HG02852 (cell line): ENCODE data around the gene C19orf44.

Source experiments
- ATAC-seq: cut with Tn5 transposase; IDR thresholded peaks from one replicate; pipeline ENCODE4 v1.9.1; 2021; ENCODE audit warnings: mild to moderate bottlenecking, moderate library complexity; ENCODE audit not compliant: unreplicated experiment

Gene C19orf44

DNA sequence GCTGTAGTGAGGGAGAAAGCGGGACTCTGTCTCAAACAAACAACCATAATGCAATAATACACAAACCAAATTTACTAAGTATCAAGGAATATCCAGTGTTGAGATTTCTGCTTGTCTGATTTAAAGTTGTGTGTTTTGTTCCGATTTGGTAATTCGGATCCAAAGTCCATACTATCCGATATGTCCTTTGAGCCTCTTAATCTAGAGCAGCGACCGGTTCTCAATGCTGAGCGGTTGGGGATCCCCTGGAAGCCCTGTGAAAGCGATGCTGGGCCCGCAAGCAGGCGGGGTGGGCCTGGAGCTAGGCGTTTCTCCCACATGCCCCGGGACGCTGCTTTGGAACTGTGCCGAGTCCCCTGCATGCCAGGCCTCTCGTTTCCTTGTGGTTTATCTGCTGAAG is 20.2 kb downstream of the C19orf44 start:
- ATAC-seq: no peak

DNA sequence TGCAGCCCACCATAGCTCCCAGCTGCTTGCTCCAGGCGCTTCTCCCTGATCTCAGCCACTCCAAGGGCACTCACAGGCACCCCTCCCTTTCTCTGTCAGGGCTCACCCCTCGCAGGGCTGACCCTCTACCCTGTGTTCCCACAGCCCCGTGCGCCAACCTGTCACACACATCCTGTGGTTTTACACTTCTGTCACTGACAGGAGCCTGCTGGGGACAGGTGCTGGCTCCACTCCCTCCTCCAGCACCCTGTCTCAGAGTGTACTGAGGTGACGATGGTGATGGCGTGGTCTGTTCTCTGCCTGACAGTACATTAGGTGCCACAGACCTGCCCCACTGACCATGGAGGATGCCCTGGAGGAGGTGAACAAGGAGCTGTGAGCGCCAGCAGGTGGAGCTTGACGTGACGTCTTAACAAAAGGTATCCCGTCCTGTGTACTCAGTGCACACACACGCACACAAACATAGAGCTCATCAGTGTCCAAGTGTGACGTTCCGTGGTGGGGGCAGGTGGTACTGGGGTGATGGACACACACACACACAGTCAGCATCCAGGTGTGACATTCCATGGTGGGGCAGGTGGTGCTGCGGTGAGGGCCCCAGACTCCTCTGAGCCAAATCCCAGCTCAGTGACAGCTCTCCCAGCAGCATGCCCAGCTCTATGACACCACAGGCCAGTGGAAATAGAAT is 20.9 kb downstream of the C19orf44 start:
- no peak for ATAC-seq

DNA sequence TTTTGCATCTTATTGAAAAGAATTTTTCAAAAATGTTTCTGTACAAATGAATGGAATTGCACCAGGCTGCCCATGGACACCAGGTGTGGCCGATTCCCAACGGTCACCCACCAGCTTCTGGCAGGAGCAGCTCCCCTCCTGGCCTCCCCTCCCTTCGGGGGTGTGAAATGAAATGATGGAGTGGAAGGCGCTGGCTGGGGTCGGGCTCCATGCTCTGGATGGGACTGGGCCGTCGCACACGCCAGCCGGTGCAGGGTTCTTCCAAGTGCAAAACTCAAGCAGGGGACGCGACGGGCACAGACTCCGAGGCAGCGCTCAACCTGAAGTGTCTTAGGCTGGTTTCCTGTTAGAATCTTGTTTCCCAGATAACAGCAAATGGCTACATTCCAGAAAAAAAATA is 21.9 kb downstream of the C19orf44 start:
- no peak for ATAC-seq

DNA sequence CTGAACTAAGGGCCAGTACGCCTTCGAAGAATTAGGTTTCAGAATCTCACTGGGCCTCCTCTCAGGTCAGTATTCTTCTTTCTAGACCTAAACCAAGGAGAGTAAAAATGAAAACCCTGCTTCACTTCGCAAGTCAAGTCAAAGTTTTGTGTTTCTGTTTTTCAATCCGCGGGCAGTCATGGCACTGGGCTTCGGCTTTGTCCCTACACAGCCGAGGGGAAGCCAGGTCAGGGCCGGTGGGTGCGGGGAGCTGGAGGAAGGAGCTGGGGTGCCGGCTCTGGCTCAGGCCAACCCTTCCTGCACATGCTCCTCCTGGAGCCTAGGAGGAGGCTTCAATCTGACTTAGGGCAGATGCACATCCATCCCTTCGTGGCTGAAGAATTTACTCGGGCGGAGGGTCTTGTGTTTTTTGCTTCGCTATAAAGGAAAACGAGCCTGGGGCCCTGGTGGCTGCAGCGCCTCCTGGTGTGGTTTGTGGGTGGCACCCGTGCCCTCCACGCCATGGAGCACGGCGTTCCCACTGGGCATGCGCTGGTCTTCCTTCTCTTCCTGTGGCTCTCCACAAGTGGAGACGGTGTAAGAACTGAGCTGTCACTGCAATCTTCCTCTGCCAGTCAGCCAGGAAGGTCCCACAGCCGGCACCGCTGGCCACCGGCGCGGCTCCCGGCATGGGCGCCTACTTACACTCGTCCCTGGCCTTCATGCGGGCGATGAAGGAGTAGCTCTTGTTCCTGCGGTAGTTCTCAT is 22.5 kb downstream of the C19orf44 start:
- no peak for ATAC-seq

DNA sequence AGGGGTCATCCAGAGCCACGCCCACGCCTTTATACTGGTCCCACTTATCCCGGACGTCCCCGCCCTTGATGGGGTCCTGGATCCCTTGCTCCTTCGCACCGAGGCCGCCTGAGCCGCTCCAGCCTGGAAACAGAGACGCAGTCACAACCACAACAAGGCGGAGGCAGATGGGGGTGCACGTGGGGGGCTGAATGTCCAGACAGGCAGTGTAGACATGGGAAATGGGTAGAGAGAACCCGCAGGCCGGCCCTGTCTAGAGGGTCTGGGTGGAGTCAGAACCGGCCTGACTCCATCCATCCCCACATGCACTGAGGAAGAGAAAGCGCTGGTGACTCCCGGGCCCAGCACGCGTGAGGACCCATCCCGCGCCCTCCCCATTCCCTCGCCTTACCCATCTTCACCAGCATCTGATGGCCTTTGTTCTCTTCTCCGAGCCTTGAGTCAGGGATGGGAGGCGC is 23.1 kb downstream of the C19orf44 start:
- ATAC-seq: no peak

DNA sequence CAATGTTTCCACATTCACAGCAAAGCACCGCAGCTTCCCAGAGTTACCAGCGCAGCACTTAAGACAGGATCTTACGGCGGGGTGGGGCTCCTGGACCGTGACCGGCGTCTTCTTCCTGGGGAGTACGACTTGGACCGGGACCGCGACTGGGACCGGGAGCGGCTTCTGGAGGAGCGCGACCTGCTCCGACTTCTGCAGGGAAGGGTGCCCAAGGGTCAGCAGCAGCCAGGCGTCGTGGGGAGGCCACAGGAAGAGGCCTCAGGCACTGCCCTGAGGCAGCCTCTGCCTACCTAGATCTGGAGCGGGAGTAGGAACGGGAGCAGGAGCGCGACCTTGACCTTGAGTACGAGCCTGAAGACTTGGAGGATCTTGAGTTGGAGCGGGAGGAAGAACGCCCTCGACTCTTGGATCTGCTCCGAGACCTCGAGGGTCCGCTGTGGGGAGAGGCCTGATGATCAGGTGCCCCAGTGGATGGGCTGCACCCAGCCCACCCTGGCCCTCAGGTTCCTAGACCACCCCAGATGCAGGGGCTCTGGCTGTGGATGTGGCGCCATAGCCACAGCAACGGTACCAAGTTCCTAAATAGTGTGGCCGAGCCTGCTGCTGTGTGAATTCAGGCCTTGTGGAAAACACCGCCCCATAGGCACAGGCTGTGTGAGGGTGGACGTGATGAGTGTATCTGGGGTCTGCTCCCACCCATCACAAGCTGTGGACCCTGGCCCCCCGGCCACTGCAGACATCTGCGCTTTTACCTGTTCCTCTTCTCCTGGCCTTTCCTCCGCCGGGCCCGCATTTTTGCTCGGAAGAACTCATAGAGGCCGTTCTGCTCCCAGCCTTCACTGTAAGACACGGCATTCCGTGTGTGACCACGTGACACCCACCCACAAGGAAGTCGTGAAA is 24.1 kb downstream of the C19orf44 start:
- ATAC-seq: no peak

DNA sequence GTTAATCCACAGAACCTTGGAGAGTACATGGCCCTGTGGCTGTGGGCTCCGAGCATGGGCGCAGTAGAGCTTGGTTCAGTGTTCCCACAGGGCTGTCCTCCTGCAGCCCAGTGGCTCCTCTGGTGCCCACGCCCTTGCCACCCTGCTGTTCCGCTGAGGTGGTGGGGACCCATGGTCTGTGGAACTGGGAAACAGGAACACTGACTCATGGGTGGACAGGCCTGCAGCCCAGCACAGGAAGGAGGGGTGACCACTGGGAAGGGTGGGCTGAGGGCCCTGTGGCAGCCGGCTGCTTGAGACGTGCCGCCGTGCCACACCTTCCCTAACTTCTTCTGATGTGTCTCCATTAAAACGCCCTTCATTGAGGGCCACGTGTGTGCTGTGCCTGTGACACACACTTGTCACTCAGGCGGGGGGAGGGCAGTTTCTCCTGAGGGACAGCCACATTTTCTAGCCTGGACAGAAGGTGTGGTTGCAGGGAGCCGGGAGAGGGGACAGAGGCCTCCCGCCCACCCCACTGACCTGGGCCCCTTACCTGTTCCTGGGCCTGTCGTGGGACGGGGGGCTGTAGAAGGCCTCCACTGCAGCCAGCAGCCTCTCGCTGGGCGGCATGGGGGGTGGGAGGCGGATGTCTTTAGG is 24.9 kb downstream of the C19orf44 start:
- no peak for ATAC-seq

DNA sequence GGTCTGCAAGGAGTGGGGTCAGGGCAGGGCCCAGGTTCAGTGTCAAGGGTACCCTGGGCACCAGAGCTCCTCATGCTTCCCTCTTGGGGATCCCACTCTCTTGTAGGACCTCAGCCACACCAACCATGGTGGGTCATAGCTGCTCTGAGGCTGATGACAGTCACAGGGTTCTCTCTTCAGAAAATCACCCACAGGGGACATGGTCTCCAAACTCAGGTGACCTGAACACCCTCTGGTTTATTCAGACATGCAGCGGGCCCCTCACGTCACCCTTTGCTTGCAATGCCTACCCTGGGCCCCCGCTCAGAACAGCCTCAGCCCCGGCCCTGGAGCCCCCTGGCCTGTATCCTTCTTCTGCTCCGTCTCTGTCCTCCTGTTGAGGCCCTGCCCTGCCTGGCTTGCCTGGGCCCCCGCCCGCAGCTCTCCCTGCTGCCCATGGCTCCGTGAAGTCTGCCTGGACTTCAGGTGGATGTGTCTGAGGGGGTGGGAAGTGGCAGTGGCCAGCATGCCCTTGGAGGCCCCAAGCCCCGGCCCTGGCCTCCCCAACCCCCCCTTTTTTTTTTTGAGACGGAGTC is 25.6 kb downstream of the C19orf44 start:
- no peak for ATAC-seq

DNA sequence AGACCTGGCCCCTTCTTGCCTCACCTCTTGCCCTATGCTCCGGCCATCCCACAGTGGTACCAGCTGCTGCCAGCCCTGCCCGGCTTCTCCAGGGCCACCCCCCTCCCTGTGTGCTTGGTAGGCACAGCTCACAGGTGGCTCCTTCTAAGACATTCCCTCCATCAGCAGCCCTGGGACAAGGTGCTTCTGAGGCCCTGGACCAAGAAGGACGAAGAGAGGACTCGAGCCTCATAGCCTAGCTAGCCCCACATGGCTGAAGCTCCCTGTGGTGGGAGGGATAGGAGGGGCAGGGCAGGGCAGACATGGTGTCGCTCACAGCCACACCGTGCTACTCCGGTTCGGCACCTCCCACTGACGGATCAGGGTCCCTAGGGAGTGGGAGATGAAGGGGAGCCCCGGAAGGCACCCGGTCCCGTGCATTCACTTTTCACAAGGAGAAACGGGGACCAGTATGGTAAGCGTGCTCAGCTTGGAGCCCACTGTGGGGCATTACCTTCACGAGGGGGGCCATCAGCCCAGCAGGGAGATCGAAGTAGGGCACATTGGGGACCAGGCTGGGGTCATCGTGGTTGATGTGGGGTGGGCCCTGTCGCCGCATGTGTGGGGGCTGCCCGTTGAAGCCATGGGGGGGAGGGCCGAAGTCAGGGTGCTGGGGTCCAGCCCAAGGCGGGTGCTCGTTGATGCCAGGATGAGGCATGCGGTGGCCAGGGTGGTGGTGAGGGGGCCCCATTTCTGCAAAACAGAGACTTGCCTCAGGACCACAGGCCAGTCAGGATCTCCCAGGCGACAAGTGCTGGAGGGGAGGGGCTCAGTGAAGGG is 26.6 kb downstream of the C19orf44 start:
- ATAC-seq: no peak

DNA sequence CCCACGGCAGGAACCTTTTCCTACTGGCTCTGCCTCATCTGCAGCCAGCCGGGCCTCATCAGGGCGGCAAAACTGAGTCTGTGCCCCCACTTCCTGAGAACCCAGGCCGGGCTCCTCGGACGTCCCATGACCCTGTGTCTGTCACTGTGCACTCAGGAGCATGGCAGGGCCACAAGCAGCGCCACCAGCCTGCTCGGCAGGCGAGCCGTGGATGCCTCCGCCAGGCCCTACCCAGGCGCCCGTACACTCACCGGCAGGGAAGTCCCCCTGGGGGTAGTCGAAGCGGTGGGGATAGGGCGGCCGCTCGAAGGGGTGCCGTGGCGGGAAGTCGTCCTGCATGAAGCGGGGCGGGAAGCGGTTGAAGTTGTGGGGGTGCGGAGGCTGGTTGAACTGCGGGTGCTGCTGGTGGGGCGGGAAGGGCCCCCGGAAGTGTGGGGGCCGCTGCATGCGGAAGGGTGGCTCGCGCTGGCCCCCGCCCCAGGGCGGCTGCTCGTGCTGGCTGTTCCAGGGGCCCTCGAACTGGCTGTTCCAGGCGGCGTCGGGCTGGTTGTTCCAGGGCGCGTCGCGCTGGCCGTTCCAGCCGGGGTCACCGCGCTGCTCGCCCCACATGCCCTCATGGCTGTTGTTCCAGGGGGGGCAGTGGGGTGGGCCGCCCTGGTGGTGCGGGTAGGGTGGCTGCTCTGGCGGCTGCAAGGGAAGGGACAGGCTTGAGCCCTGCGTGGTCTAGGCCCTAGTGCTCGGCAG is 29.0 kb downstream of the C19orf44 start:
- no peak for ATAC-seq

DNA sequence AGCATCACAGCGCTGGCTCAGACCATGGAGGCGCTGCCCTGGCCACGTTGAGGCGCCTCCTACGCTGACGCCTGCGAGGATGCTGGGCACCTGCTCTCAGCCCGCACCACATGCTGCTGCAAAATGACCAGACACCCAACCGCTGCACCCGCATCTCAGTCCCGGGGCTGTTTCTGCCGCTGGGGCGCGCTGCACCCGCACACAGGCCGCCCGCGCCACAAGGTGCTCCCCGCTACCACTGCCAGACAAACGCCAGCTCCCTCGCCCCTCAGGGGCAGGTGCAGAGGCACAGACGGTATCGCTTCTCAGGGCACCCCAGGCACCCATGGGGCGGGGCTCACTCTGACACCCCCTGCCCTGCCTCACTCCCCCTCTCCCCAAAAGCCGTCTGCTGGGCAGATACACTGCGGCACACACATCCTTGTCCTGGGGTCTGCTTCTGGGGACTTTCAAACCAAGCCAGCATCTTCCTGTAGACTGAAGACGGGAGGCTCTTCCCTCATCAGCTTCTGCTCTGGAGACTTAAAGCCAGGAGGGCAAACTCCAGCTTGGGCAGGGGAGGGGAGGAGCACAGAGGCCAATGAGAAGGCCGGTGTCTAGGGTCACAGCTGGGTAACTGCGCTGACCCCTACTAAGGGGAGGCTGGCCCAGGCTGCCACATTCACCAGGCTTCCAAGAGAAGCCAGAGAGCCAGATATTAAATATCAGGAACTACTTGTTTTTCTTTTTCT is 29.7 kb downstream of the C19orf44 start:
- no peak for ATAC-seq

DNA sequence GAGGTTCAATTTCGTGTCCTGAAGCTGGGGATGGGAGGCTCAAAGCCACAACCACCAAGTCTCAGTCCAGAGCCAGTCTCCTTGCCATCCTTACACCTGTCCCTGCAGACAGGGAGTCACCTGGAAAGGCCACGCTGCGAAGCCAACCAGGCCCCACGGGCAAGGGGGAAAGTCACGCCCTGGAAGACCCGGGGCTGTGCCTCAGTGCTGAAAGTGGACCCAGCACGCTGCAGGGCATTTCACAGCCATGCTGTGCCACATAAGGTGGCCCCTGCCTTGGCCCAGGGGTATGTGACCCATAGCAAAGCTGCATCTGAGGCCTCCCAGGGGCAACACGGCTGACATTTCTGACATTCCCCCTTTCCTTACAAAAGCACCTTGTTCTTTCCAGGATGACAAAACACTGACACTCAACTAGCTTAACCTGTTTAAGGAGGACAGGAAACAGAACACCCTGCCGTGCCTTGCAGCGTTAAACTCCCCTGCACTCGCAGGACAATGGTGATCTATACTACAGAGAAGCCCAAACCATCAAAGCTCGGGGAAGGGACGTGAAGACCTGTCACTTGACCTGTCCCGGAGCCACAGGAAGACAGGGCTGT is 31.2 kb downstream of the C19orf44 start:
- no peak for ATAC-seq

DNA sequence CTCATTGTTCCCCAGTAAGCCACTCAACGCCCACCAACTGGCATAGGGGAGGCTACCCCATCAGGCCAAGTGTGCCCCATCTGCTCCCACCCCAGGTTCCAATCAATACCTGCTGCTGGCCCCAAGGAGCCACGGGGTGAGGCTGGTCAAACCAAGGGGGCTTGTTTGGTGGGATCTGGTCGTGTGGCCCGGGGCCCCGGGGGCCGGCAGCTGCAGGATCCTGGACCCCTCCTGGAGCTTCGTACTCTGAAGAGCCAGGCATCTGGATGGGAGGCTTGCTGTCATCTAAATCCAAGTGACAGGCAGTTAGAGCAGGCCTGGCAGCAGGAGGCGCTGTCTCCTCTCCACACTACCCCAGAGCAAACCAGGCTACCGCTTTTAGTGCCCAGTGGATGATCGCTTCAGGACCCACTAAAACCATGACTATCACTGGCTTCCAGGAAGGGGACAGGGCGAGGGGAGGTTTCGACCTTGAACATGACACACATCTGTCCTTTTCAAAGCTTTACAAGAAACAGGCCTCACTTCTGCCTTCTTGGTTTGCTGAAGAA is 31.9 kb downstream of the C19orf44 start:
- ATAC-seq: no peak

DNA sequence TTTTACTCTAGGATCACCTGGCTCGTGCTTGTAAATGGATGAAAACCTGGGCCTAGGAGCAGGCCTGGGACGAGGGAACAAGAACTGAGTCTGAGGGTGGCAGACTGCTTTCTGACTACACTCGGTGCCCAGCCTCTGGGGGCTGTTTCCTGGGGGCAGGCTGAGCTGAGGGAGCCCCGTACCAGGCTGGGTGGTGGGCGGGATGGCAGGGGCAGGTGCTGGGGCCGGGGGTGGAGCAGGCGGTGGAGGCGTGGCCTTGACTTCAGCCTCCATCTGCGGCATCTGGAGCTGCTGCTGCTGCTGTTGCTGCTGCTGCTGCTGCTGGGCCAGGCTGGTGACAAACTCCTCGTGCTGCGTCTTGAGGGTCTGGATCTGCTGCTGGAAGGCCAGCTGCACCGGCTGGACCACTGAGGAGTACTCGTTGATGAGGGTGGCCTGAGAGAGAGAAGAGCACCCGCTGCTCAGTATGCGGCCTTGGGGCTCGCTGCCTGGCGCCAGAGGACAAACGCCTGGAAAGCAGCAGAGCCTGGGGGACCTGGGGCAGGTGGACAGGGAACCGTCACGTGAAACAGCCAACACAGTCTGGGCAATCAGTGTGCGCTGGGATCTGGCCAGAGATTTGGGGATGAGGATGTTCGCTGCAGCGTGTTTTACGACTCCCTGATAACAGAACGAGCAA is 33.4 kb downstream of the C19orf44 start:
- ATAC-seq: no peak

DNA sequence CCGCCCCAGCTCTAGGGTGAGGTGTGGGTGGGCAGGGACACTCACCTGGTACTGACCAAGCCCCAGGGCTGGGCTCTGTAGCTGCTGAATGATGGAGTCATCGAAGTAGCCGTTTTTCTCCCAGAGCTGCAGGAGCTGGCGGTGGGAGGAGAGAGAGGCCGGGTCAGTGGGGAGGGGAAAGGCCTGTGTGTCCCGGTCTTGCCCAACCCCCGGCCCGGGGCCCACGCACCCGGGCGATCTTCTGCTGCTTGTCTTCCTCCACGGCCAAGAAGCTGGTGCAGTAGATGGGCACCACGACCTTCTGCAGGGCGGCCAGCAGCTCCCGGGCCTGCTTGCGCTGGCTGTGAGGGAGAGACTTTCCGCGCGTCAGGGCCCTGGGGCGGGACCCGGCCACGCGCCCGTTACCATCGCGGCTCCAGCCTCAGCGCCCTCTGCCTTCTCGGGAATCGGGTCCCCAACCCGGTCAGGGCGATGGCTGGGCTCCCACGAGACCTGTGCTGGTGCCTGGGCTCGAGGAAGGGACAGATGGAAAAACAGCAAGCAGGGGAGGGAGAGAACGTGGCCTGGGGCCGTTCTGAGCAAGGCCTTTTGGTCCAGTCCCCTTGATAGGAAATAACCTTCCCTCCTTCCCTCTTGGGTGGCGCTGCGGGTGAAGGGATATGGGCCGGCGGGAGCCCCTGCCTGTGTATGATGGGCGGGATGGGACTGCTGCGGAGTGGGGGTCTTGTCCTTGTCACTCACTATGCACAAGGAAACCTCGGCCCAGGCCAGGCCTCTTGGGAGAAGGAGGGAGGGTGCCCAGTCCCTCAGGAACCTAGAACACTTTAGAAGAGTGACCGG is 34.6 kb downstream of the C19orf44 start:
- ATAC-seq: no peak

DNA sequence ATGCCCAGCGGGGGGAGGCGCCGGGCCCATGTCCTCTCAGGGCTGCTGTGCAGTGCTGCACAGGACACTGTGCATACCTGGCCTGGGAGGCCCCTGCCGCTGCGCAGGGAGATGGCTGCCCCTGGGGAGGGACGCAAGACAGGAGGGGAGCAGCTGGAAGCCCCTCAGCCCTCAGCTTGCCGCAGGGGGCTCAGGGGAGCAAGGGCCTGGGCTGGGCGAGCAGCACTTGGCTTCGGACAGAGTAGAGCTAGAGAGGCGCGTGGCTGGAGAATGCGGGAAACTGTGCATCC is 35.1 kb downstream of the C19orf44 start:
- ATAC-seq: no peak
